ENCODE data around the gene RBPJ.
A peak's percentile ranks its signal among the peaks of the same experiment; 100 is the strongest.

The RBPJ gene

DNA sequence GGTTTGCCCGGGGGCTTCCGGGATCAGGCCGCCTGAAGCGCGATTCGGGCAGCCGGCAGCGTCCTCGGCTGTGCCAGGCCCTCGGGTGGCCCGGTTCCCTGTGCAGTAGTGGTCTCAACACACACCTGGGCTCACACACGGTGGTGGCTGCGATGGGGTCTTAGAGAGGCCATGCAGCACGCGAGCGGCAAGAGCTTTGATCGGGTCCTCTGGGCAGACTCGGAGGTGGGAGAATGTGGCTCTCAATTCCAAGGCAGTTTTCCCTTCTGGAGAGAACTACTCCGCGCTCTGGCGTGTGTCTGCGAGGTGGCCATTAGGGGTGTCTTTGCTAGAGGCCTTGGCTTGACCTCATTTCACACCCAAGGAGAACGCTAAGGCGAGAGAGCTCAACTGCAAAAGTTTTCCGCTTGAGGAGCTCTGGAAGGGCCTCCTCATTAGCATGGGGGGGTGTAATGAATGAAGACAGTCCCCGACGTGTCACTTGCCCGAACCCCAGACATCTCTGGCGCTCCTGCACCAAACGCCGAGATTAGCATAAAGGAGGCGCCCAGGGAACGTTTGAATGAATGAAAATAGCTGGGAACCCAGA is 771 bp upstream of the RBPJ start:
- Histone ChIP-seq H3K36me3 (ENCODE audit: low read length) (no peaks in the 10 kb centered on the region), H3K79me2 (ENCODE audit: insufficient read depth, low read length) (peaks cover 36% of the 10 kb centered on the region), H3K27me3 (ENCODE audit: low read length) (no peaks in the 10 kb centered on the region), H3K27ac (ENCODE audit: low read depth, low read length) (peak overlapping the region; percentile 89), H3K9ac (ENCODE audit: low read length) (peak overlapping the region; percentile 84), H2AFZ (ENCODE audit: low read depth, low read length, severe bottlenecking) (peak overlapping the region; percentile 84), H3K9me2 (replicated peaks; ENCODE audit: insufficient read depth, low read length) (no peaks in the 10 kb centered on the region), H3K4me2 (ENCODE audit: low read depth, low read length, poor library complexity, severe bottlenecking) (peak overlapping the region; percentile 87), H3K9me3 (ENCODE audit: insufficient read depth, low read length) (no peaks in the 10 kb centered on the region), H3F3A (ENCODE audit: insufficient read depth) (peaks cover 15% of the 10 kb centered on the region; the same call in 1 of the 2 replicates), H3K4me3 (ENCODE audit: insufficient read depth, low read length, poor library complexity, severe bottlenecking) (peak overlapping the region; percentile 99), H4K20me1 (ENCODE audit: low read depth, low read length) (peaks cover 23% of the 10 kb centered on the region)
- no peak for TF ChIP-seq EZH2phosphoT487 (conservative IDR thresholded peaks at IDR 0.05; ENCODE audit: low read length)
- TF ChIP-seq CTCF (IDR thresholded peaks at IDR 0.05; ENCODE audit: insufficient read depth, low read length, poor library complexity, severe bottlenecking): no peak

- no peak for TF ChIP-seq EZH2phosphoT487 (conservative IDR thresholded peaks at IDR 0.05; ENCODE audit: low read length)
- TF ChIP-seq CTCF (IDR thresholded peaks at IDR 0.05; ENCODE audit: insufficient read depth, low read length, poor library complexity, severe bottlenecking): no peak
- no peaks in the 10 kb centered on the region for H3K27me3 ChIP-seq (ENCODE audit: low read length)
- peak overlapping the region; percentile 84 for H3K9ac ChIP-seq (ENCODE audit: low read length)
- H3K79me2 ChIP-seq (ENCODE audit: insufficient read depth, low read length): peaks cover 51% of the 10 kb centered on the region
- H3F3A ChIP-seq (ENCODE audit: insufficient read depth): peaks cover 17% of the 10 kb centered on the region; the same call in 1 of the 2 replicates
- no peaks in the 10 kb centered on the region for H3K36me3 ChIP-seq (ENCODE audit: low read length)
- peak overlapping the region; percentile 0 for H2AFZ ChIP-seq (ENCODE audit: low read depth, low read length, severe bottlenecking)
- H3K4me2 ChIP-seq (ENCODE audit: low read depth, low read length, poor library complexity, severe bottlenecking): peak overlapping the region; percentile 82
- peak overlapping the region; percentile 58 for H3K4me3 ChIP-seq (ENCODE audit: insufficient read depth, low read length, poor library complexity, severe bottlenecking)
- H3K27ac ChIP-seq (ENCODE audit: low read depth, low read length): no peak overlapping the region
- no peaks in the 10 kb centered on the region for H3K9me3 ChIP-seq (ENCODE audit: insufficient read depth, low read length)
- H3K9me2 ChIP-seq (replicated peaks; ENCODE audit: insufficient read depth, low read length): no peaks in the 10 kb centered on the region
- H4K20me1 ChIP-seq (ENCODE audit: low read depth, low read length): peaks cover 23% of the 10 kb centered on the region
These were observed 783 bp downstream of the RBPJ start for GRCh38 chr4:26321373-26322221.

- no peaks in the 10 kb centered on the region for H3K9me2 ChIP-seq (replicated peaks; ENCODE audit: insufficient read depth, low read length)
- no peaks in the 10 kb centered on the region for H3K27me3 ChIP-seq (ENCODE audit: low read length)
- peak overlapping the region; percentile 58 for H3K4me3 ChIP-seq (ENCODE audit: insufficient read depth, low read length, poor library complexity, severe bottlenecking)
- no peak overlapping the region for H2AFZ ChIP-seq (ENCODE audit: low read depth, low read length, severe bottlenecking)
- TF ChIP-seq EZH2phosphoT487 (conservative IDR thresholded peaks at IDR 0.05; ENCODE audit: low read length) (no peak), CTCF (IDR thresholded peaks at IDR 0.05; ENCODE audit: insufficient read depth, low read length, poor library complexity, severe bottlenecking) (no peak)
- H4K20me1 ChIP-seq (ENCODE audit: low read depth, low read length): peaks cover 28% of the 10 kb centered on the region
- H3K36me3 ChIP-seq (ENCODE audit: low read length): no peaks in the 10 kb centered on the region
- H3K4me2 ChIP-seq (ENCODE audit: low read depth, low read length, poor library complexity, severe bottlenecking): peak overlapping the region; percentile 82
- no peaks in the 10 kb centered on the region for H3K9me3 ChIP-seq (ENCODE audit: insufficient read depth, low read length)
- H3K79me2 ChIP-seq (ENCODE audit: insufficient read depth, low read length): peaks cover 59% of the 10 kb centered on the region
- H3K9ac ChIP-seq (ENCODE audit: low read length): peak overlapping the region; percentile 84
- peaks cover 17% of the 10 kb centered on the region; the same call in 1 of the 2 replicates for H3F3A ChIP-seq (ENCODE audit: insufficient read depth)
- H3K27ac ChIP-seq (ENCODE audit: low read depth, low read length): no peak overlapping the region
These were observed 1.5 kb downstream of the RBPJ start for GRCh38 chr4:26322346-26322745.
